Renal cortex interstitium (tissue), 11 donors: ENCODE measurements around the gene MMS19. TPM values are rescaled to one million over a fixed set of nuclear protein-coding genes. Genes with fewer than 3 reads are reported as not detected.

ENCODE experiments used
- DNase-seq, 11 donors: peaks; one replicate each; pipeline ENCODE4 v3.0.0-alpha.2; 2013; ENCODE audit warnings: low read depth in 9 of 11, low spot score in 4 of 11; ENCODE audit errors: extremely low read depth in 1 of 11
- polyA plus RNA-seq, 3 donors: library from polyadenylated mRNA; unstranded; fragments of 120-200 nt; gene quantifications; one replicate each; pipeline ENCODE4 v1.2.1, GENCODE V29; 2013; ENCODE audit not compliant: insufficient read length in 3 of 3

Gene MMS19
- polyA plus RNA-seq, 3 donors = 93.5 to 107 (median 95.0) TPM

GRCh38 chr10:97511711-97512440 is 13.7 kb upstream of the MMS19 start:
- no peak for DNase-seq

DNA sequence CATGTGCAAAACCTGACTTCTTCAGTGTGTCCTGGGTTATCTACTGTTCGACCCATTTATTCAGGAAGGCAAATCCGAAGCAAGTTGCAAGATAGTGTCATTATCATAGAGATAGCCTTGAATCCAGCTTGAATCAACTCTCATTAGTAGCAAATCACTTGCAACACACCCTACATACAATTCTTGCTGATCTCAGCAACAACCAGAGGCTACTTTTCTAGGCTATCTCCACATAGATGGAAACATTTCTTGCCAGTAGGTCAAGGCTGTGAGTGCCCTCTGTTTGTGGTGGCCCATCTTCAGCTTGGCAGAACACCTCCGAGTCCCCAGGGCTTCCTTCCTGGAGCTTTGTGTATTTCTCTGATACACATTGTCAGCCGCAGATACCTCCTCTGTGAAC is 12.5 kb upstream of the MMS19 start:
- DNase-seq = no peak

GRCh38 chr10:97509120-97509680 is 11.0 kb upstream of the MMS19 start:
- no peak for DNase-seq

- no peak for DNase-seq
These were observed 10.1 kb upstream of the MMS19 start for GRCh38 chr10:97508342-97508741.

DNA sequence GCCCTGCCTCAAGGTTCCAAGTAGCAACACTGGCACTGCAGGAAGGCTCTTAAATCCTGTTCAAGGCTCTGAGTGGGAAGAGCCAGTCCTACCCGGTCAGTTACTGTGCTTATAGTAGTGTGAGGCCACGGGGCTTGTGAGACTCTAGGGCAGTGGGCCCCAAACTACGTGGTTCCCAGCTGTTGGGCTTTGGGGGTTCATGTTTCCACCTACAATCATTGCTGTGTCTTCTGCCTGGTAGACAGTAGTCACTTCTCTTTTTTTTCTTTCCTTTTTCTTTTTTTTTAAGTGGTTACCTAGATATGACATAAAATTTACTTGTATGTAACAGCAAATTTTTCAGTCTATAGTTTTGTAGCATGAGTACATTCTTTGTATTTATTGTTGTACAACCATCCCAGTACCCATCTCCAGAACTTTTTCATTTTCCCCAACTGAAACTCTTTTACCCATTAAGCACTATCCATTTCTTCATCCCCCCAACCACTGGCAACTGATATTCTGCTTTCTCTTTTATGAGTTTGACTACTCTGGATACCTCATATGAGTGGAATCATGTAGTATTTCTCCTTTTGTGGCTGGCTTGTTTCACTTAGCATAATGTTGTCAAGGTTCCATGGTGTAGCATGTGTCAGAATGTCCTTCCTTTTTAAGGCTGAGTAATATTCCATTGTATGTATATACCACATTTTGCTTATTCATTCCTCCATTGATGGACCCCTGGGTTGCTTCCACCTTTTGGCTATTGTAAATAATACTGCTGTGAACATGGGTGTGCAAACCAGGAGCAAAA is 8.2 kb upstream of the MMS19 start:
- DNase-seq = no peak

GRCh38 chr10:97505152-97505551 is 6.9 kb upstream of the MMS19 start:
- DNase-seq = no peak

GRCh38 chr10:97503406-97503805 is 5.2 kb upstream of the MMS19 start:
- no peak for DNase-seq

DNA sequence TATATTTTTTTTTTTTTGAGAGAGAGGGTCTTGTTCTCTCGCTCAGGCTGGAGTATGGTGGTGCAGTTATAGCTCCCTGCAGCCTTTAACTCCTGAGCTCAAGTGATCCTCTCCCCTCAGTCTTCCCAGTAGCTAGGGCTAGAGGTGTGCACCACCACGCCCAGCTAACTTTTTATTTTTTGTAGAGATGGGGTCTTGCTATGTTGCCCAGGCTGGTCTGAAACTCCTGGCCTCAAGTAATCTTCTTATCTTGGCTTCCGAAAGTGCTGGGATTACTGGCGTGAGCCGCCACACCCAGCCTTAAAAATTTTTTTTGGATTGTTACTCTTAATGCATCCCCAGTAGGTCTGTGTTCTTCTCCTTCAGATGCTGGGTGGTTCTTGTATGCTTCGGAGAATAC is 4.7 kb upstream of the MMS19 start:
- DNase-seq = no peak

- DNase-seq = no peak
These were observed 2.0 kb upstream of the MMS19 start for GRCh38 chr10:97500297-97500575.

GRCh38 chr10:97499561-97500296 is 1.5 kb upstream of the MMS19 start:
- DNase-seq = no peak

GRCh38 chr10:97498841-97499560 is 779 bp upstream of the MMS19 start, which contains the start of gene UBTD1:
Gene UBTD1, plus strand, starts transcription at chr10:97498924. Its CDS starts 280 bp downstream, at chr10:97499204.
- peak in 2 of 11 donors; percentile 21 to 46 for DNase-seq

DNA sequence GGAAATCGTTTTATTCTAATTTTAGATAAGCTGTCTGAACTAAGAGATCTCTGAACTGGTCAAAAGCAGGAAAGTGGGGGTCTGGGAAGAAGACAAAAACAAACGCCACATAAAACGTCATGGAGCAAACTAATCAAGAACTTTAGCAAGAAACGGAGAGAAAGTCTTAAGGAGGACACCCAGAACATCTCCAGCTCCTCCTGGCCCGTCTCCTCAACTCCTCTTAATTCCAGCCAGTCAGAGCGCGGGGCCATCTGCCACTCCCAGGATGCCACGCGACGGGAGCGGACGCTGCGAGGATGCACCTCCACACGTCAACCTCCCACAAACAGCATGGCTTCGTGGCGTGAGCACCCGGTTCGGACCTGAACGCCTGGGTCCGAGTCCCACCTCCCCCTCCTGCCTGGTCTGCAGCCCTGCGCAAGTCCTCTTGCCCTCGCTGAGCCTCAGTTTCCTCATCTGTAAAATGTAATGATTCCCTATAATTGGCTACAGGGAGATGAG is 598 bp downstream of the MMS19 start:
- peak in 1 of 11 donors; percentile 48 for DNase-seq

GRCh38 chr10:97494863-97495506 is 3.2 kb downstream of the MMS19 start:
- no peak for DNase-seq

DNA sequence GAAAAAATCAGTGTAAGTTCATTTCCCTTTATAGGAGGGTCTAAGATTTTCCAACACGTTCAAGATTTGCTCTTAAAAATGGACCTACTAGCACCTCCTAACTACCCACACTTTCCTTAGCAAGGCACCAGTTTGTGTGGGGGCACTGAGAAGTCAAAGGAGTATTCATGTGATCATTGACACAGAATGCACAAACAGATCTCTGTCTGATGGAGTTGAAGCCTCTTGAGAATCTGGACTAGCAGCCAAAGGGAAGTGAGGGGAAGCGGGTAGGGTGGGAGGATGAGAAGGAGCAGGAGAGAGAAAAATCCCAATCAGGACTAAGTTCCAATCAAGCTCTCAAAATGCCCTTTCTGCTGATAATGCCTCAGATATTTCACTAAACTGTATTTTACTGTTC is 4.1 kb downstream of the MMS19 start:
- no peak for DNase-seq

DNA sequence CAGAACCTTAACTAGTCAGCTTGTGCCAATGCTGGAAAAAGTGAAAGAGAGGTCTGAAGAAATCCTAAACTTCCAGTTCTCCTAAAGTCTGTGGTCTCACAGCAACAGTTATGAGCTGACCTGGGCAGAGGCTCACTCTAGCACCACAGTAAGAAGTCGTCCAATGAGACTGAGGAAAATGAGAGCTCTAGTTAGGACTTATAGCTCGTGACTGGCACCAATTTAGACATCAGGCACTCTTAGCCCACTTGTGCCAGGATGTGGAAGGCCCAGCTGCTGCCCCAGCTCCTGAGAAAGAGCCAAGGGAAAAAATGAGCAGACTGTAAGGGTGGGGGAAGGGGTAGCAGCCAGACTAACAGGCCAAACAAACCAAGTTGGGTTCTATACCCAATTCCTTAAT is 7.6 kb downstream of the MMS19 start:
- DNase-seq = no peak

DNA sequence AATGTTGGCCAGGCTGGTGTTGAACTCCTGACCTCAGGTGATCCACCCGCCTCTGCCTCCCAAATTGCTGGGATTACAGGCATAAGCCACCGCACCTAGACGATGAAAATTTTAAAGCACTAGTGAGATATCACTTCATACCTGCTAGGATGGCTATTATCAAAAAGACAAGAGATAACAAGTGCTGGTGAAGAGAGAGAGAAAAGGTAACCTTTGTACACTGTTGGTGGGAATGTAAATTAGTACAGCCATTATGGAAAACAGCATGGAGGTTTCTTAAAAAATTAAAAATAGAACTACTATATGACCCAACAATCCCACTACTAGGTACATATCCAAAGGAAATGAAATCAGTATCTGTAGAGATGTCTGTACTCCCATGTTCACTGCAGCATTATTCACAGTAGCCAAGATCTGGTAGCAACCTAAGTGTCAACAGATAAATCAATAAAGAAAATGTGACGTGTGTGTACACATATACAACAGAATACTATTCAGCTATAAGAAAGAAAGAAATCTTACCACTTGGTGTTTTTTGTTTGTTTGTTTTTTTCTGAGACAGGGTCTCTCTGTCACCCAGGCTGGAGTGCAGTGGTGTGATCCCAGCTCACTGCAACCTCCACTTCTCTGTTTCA is 12.5 kb downstream of the MMS19 start:
- no peak for DNase-seq

GRCh38 chr10:97483921-97484320 is 14.3 kb downstream of the MMS19 start:
- no peak for DNase-seq

GRCh38 chr10:97483506-97483905 is 14.7 kb downstream of the MMS19 start:
- no peak for DNase-seq
